ENCODE data around the gene SLIT3. TPM values are rescaled to one million over a fixed set of nuclear protein-coding genes. Genes with fewer than 3 reads are reported as not detected.

Gene SLIT3
- total RNA-seq, 6 donors from 2014 or later: 10.8 to 57.3 (median 32.2) TPM

GRCh38 chr5:168765086-168765550 is 535.8 kb downstream of the SLIT3 start:
- 84 to 89% methylated on average over 15 of the region's 15 CpGs for WGBS, 2 donors
- ATAC-seq (ENCODE audit: low FRiP score in 2 of 2): no peak
- Histone ChIP-seq H3K36me3 (no peaks in the 10 kb centered on the region), H3K4me3 (no peak overlapping the region), H3K27ac (no peak overlapping the region), H3K9me3 (no peaks in the 10 kb centered on the region), H3K27me3 (no peaks in the 10 kb centered on the region), H3K4me1 (no peaks in the 10 kb centered on the region)
- no peak for DNase-seq
- no peak for TF ChIP-seq CTCF (IDR thresholded peaks at IDR 0.05)
- no peak for TF ChIP-seq POLR2AphosphoS5 (IDR thresholded peaks at IDR 0.05)
- no peak for TF ChIP-seq POLR2A (IDR thresholded peaks at IDR 0.05)
- TF ChIP-seq EP300 (IDR thresholded peaks at IDR 0.05): no peak

GRCh38 chr5:168756453-168757391 is 544.2 kb downstream of the SLIT3 start:
- Histone ChIP-seq H3K27ac (no peak overlapping the region), H3K4me1 (no peaks in the 10 kb centered on the region), H3K36me3 (no peaks in the 10 kb centered on the region), H3K4me3 (no peak overlapping the region), H3K9me3 (no peaks in the 10 kb centered on the region), H3K27me3 (no peaks in the 10 kb centered on the region)
- no peak for DNase-seq
- WGBS, 2 donors: 66 to 67% methylated on average over 10 of the region's 10 CpGs
- ATAC-seq (ENCODE audit: low FRiP score in 2 of 2): no peak
- no peak for TF ChIP-seq POLR2AphosphoS5 (IDR thresholded peaks at IDR 0.05)
- TF ChIP-seq CTCF (IDR thresholded peaks at IDR 0.05): no peak
- TF ChIP-seq EP300 (IDR thresholded peaks at IDR 0.05): no peak
- TF ChIP-seq POLR2A (IDR thresholded peaks at IDR 0.05): no peak

GRCh38 chr5:168755548-168756093 is 545.3 kb downstream of the SLIT3 start:
- no peak overlapping the region for H3K4me3 ChIP-seq
- H3K27ac ChIP-seq: no peak overlapping the region
- no peaks in the 10 kb centered on the region for H3K27me3 ChIP-seq
- DNase-seq (no peak), ATAC-seq (ENCODE audit: low FRiP score in 2 of 2) (no peak)
- no peaks in the 10 kb centered on the region for H3K4me1 ChIP-seq
- TF ChIP-seq EP300 (IDR thresholded peaks at IDR 0.05) (no peak), CTCF (IDR thresholded peaks at IDR 0.05) (no peak), POLR2AphosphoS5 (IDR thresholded peaks at IDR 0.05) (no peak), POLR2A (IDR thresholded peaks at IDR 0.05) (no peak)
- H3K36me3 ChIP-seq: no peaks in the 10 kb centered on the region
- H3K9me3 ChIP-seq: no peaks in the 10 kb centered on the region
- 70 to 76% methylated on average over 6 to 7 of the region's 7 CpGs for WGBS, 2 donors

- Histone ChIP-seq H3K27me3 (no peaks in the 10 kb centered on the region), H3K36me3 (no peaks in the 10 kb centered on the region), H3K9me3 (no peaks in the 10 kb centered on the region), H3K27ac (no peak overlapping the region), H3K4me1 (no peaks in the 10 kb centered on the region), H3K4me3 (no peak overlapping the region)
- TF ChIP-seq POLR2A (IDR thresholded peaks at IDR 0.05): no peak
- TF ChIP-seq POLR2AphosphoS5 (IDR thresholded peaks at IDR 0.05): no peak
- no peak for TF ChIP-seq EP300 (IDR thresholded peaks at IDR 0.05)
- TF ChIP-seq CTCF (IDR thresholded peaks at IDR 0.05): no peak
- ATAC-seq (ENCODE audit: low FRiP score in 2 of 2) (no peak), DNase-seq (peak in 1 of 2 donors; percentile 12)
- WGBS, 2 donors: 78 to 91% methylated on average over 11 of the region's 11 CpGs
Measured at GRCh38 chr5:168753691-168754254, 547.2 kb downstream of the SLIT3 start.
